Islet of Langerhans (tissue), 1 donor: ENCODE data around the gene ATAT1.
"Not testable (repeated sequence)": the region's sequence is repeated elsewhere in the genome, so short reads cannot be mapped to it uniquely, and the experiment has no call there.

Experiments
- FAIRE-seq: peaks from one replicate; lab custom pipeline; 2011; peaks lifted over from hg19 to GRCh38; lab: Jason Lieb, UNC

Gene ATAT1

DNA sequence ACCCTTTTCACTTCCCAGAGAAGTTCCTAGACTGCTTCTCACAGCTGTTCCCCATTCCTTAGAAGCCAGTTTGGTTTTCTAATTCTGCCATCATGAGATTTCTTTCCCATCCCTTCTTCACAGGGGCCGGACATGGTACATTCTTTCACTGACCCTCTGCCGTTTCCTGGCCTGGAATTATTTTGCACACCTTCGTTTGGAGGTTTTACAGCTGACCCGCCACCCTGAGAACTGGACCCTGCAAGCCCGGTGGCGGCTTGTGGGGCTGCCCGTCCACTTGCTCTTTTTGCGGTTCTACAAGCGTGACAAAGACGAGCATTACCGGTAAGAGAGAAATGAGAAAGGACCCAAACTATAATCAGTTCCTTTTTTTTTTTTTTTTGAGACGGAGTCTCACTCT lies 24.5 kb downstream of the ATAT1 start:
- no peak for FAIRE-seq

DNA sequence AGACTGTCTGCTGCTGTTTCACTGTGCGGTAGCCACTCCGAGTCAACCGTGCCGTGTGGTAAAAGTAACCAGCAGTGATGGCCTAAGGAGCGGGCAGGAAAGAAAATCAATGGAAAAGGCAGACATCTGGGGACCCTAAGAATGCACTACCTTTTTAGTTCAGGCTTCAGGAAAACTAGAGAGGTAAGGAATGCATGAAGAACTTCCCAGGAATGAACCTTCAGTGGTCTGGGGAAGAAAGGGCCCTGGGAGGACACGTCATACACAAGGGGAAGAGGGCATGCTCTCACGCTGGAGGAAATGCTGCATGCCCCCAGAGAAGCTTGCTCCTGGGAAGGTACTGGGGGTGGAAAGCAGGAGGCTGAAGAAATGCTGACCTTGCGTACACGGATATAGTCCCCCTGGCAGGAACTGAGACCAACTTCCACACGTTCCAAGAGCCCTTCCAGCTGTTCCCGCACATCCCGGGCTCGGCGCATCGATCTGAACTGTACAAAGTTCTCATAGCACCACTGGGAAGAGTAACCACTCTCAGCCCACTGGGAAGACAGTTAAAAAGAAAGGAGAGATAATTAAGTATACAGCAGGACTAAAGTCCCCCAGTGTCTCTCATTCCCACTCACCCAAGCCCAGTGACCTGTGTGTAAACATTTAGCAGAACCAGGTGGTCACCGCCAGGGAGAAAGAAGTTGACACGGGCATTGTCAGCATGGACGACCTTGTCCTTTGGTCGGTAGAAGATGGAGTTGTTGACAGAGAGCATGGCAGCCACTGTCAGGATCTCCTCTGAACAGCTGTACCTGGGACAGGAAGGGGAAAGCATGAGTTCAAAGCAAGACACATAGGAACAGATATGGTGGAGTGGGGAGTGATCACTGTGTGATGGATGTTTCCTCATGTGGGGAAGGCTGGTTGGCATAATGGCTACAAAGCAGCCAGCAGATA lies 28.4 kb downstream of the ATAT1 start:
- FAIRE-seq, result no peak

DNA sequence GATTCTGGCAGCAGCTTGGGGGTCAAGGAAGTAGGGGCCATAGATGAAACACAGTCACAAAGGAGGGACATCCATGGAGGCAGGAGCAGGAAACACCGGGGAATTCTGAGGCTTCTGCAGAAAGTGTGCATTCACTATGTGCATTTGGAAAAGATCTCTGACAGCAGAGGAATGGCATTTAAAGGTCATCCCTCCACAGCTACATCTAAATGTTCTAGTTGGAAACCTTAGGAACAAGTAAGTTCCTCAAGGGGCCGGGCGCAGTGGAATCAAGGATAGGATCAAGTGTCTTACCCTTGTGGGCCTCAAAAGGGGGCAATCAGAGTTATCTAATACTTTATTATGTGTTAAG lies 29.0 kb downstream of the ATAT1 start:
- no peak for FAIRE-seq

- FAIRE-seq, result no peak
These were observed 29.8 kb downstream of the ATAT1 start for GRCh38 chr6:30656513-30656912.

DNA sequence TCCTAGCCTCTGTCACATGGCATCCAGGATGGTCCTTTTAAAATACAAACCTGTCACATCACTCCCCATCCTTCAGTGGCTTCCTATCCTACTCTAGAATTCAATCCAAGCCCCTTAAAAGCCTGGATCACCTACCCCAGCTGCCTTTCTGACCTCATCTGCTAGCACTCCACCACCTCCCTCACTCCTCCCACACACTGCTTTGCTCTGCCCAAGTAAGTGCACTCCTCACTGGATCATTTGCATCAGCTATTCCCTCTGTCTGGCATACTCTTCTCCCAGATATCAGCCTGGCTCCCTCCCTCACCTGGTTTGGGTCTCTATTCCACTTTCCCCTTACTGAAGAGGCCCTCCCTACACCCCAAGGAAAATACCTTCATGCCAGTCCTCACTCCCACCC lies 30.8 kb downstream of the ATAT1 start:
- FAIRE-seq, result no peak

GRCh38 chr6:30657922-30658321 lies 31.2 kb downstream of the ATAT1 start:
- FAIRE-seq, result not testable (repeated sequence)

DNA sequence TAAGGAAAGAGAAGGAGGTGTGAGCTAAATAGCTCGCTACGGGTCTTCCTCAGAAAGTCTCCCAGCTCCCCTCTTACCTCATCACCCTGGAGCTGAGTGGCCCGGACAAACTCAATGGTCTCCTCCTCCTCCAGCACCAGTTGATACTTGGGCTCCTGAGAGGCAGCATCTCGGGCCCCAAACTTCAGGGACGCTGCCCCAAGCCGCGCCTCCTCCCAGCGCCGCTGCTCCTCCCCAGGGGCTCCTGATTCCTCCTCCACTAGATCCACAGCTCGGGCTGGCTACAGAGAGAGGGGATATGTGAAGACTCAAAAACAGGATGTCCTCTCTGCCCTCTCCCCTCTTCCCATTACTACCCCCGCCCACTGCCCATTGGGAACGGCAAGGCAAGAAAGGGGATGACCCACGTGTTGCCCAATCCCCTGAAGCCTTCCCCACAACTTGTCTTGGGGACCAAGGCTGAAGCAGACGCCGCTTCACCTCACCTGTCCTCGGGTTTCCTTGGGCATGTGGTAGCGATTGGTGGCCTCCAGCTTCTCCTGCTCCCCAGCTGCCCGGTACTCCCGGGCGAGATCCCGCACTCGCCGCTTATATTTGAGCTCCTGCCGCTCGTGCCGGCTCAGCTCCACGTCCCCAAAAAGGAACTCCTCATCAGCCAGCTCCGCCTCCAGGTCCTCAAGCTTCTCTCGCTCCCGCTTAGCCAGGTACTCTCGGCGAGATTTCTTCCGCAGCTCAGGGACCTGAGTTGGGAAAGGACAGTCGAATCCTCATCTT lies 38.5 kb downstream of the ATAT1 start:
- FAIRE-seq, result no peak

GRCh38 chr6:30666300-30666699 lies 39.6 kb downstream of the ATAT1 start:
- FAIRE-seq, result not testable (repeated sequence)

- FAIRE-seq, result no peak
These were observed 44.3 kb downstream of the ATAT1 start for GRCh38 chr6:30670760-30671527.

DNA sequence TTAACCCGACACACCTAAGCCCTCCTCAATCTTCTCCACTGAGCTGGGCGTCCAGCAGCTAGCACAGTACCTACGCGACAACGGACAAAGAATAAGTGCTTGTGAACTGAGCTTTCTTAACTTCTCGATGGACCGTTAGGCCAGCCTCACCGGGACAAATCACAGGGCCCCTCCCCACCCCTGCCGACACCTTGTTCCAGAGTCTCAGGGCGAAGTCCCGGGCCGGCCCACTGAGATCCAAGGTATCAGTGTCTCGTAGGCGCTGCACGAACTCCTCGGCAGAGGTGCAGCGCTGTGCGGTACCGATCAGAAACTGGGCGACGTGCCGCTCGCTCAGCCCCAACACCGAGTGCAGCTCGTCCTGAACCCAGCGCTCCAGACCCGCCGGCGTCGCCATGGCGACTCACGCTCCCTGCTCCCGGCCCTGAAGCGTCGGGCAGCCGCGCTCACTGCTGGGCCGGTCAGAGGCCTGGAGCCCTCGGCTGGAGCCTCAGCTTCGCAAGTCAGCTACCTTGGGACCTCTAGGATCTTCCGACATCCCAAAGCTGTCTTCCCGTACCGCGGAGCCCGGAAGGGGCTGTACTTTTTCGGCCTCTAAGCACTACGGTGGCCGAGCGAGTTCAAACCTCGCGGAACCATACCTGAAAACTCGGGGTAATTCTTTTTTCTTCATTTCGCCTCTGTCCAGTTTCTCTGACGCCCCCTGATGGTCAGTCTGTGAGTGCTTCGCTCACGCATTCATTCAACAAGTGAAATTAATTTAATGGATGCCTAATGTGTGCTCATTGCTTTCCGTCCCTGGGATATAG lies 46.0 kb downstream of the ATAT1 start, which contains the start of gene DHX16:
Gene DHX16 (minus strand): TSS at position 562 of the 809 bp plus-strand sequence. CDS start 165 bp downstream, at position 397.
- FAIRE-seq, result peak; percentile 94

- no peak for FAIRE-seq
These were observed 50.1 kb downstream of the ATAT1 start for GRCh38 chr6:30676660-30677285.

- no peak for FAIRE-seq
These were observed 52.5 kb downstream of the ATAT1 start for GRCh38 chr6:30678964-30679726.

- FAIRE-seq, result no peak
These were observed 53.3 kb downstream of the ATAT1 start for GRCh38 chr6:30679765-30680535.

- FAIRE-seq, result no peak
These were observed 55.1 kb downstream of the ATAT1 start for GRCh38 chr6:30681766-30682142.

DNA sequence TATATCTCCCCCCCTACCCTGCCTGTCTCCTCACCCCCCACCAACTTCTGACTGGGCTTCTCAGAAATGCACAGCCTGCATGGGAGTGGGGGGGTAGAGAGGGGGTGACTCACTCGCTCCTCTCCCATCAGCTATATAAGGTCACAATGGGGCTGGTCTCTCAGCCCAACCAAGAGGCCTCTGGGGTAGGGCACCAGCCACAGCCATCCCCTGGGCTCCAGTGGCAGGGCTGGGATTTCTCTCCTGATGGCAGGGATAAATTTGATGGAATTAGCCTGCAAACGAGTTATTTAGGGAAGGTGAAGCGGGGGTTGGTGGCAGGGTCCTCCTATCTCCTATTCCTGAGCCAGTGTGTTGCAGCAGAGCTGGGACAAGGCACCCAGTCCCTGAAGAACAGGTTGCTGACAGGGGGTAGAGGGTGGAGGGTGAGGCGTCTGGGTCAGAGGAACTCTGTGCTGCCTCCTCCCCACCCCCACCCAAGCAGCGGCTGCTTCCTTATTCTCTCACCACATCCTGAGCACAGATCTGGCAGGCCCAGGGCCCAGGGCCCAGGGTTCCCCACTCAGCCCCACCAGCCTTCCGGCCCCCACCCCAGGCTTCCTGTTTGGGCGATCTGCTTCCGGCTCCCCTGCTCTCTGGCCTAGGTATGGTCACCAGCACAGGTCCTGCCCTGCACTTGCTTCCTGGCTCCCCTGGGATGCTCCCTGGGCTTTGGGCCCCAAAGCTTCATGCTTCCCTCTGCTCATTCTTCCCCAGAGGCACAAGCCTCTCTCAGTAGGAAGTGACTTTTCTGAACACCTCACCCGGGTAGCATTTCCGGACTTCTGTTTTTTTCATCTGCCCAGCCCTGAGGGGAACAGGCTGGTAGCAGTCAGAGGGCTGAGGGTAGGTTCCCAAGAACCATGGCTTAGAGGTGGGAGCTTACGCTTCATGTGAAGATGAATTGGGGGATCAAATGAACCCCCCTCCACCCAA lies 55.8 kb downstream of the ATAT1 start:
- no peak for FAIRE-seq

DNA sequence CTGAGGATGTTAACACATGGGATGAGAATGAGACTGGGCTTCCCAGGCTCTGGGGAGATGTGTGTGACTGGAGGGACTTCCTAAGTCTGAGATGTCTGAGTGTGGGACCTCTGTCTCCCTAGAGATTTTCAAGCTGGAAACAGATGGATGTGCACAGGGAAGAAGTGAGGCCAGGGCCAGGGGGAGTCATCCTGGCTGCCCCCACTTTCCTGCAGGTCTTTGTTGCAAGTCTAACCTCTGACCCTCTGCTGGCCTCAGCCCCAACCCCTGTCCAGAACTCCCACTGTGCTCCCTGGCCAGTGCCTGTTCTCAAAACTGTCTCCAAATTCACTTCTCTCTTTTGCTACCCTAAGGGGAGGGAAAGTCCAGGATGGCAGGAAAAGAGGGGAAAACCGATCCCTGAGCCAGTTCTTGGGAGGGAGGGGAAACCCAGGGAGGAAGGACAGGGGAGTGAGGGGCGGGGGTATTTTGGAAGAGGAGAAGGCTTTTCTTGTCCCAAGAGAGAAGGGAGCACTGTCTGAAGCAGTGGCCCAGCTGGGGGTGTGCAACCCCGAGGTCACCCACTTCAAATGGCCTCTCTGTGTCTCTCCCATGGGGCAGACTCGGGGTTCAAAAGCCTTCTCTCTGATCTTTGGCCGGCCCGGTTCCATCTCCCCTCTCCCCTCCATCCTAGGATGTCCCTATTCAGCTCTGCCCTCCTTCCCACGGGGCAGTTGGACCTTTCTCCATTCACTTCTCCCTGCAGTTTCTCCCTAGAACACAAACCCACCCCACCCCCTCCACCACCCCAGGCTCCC lies 56.7 kb downstream of the ATAT1 start:
- no peak for FAIRE-seq

DNA sequence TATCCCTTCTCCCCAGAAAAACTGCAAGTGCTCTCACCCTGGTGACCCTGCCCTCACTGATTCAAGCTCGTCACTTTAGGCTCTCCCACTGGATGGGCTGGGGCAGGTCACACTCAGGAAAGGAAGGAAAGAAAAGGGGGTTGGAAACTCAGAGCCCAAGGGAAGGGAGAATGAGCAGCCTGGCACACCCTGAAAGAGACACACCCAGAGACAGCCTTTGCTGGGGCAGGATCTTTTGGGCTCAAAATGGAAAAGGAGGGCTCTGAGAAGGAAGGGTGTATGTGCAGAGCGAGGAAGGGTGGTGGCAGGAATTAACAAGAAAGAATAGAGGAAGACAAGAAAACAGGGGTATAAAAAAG lies 57.3 kb downstream of the ATAT1 start:
- FAIRE-seq, result no peak
